Measurements from ENCODE around the gene PROX1.

DNA sequence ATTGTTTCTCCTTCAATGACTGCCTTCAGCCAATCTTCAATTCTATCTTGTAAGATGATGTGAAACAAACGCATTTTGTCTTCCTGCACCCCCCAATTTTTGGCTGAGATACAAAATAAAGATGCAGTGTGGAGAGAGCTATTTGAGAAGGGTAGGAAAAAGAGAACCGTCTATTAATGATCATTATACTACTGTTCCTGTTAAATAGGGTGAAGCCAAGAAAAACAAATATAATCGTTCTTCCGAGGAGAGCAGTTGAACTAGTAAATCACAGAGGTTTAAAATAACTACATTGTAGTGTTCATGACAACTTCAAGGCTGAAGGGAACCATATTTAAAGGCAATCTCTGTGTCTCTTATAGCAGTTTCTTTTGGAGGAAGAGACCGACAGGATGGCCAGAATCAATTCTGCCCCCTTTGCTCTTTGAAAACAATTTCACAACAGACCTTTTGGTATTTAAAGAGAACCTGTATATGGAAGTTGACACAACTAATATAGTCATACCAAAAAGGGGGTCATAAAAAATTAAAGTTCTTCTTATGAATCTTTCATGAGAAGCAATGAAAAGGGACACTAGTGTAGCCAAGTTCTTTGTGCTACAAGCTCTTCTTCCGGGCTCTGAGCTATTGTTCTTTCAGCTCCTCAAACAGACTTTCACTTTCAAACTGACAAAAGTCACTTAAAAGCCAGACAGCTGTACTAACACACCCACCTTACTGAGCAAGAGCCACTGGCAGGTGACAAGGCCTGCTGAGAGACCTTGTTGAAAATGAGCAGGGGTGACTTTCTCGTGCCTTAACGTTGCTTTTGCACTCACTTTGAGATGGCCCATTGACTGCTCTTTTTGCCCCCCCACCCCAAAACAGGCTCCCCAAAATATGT lies 30.9 kb downstream of the PROX1 start:
- no peak for TF ChIP-seq CTCF (conservative IDR thresholded peaks at IDR 0.05; ENCODE audit: low read length)
- TF ChIP-seq EZH2phosphoT487 (IDR thresholded peaks at IDR 0.05; ENCODE audit: borderline replicate concordance, low read depth, low read length) = no peak

Data from OCI-LY7 (cell line).